Activated CD4-positive, alpha-beta memory T cell treated with anti-CD3 and anti-CD28 coated beads for 36 hours (primary cell): ENCODE measurements around the gene SLC4A8. TPM values are rescaled to one million over a fixed set of nuclear protein-coding genes. Genes with fewer than 3 reads are reported as not detected.
"Not testable (repeated sequence)": the region's sequence is repeated elsewhere in the genome, so short reads cannot be mapped to it uniquely, and the experiment has no call there.

ENCODE experiments used
- CTCF ChIA-PET: fragments of 350-600 bp; sonication (Branson Sonifier 250); formaldehyde crosslinking; loops from one replicate; lab custom pipeline; 2021; ENCODE audit warnings: antibody characterized with exemption, inconsistent platforms; lab: Charles Lee
- POLR2A ChIA-PET: fragments of 350-600 bp; sonication (Branson Sonifier 250); formaldehyde crosslinking; loops from one replicate; lab custom pipeline; 2021; ENCODE audit warnings: antibody characterized with exemption; lab: Charles Lee
- DNase-seq: peaks from one replicate; pipeline ENCODE4 v3.0.0-alpha.2; 2020
- H3K27ac Mint-ChIP-seq: one replicate; pipeline ENCODE4 v1.8.0; 2021; ENCODE audit warnings: mixed read lengths
- H3K27me3 Mint-ChIP-seq: one replicate; pipeline ENCODE4 v1.8.0; 2021; ENCODE audit warnings: mixed read lengths
- H3K36me3 Mint-ChIP-seq: one replicate; pipeline ENCODE4 v1.8.0; 2021; ENCODE audit warnings: mixed read lengths
- H3K4me1 Mint-ChIP-seq: one replicate; pipeline ENCODE4 v1.8.0; 2021; ENCODE audit warnings: low read depth, mixed read lengths
- H3K4me3 Mint-ChIP-seq: one replicate; pipeline ENCODE4 v1.8.0; 2021; ENCODE audit warnings: mild to moderate bottlenecking, mixed read lengths
- H3K9me3 Mint-ChIP-seq: one replicate; pipeline ENCODE4 v1.8.0; 2021; ENCODE audit warnings: mixed read lengths
- intact Hi-C: fragments of 100-400 bp; cut with micrococcal nuclease; formaldehyde crosslinking; loops from one replicate; pipeline ENCODE4 v1.15.1; 2023
- total RNA-seq, 2 experiments: library from RNA; stranded (reverse); gene quantifications; one replicate each; pipeline ENCODE4 v1.2.3, GENCODE V29; 2021

Gene SLC4A8
- total RNA-seq, 2 experiments from 2014 or later = 1.8 to 3.7 TPM

DNA sequence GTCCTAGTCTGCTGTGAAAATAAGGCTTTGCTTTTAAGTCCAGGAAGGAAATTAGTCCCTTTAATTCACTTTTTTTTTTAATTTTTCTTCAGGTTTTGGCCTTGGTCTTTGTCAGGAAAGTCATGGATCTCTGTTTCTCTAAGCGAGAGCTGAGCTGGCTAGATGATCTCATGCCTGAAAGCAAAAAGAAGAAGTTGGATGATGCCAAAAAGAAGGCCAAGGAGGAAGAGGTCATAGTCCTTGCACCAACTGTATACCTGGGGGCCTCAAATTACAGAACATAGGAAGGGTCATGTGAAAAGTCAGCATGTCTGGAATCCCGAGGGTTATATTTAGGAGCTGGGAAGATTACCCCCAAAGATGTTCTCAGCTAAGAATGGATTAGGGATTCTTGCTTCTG is 72.3 kb downstream of the SLC4A8 start:
- H3K4me3 Mint-ChIP-seq = no peak overlapping the region
- H3K27me3 Mint-ChIP-seq = no peaks in the 10 kb centered on the region
- H3K9me3 Mint-ChIP-seq = no peaks in the 10 kb centered on the region
- H3K36me3 Mint-ChIP-seq = no peaks in the 10 kb centered on the region
- DNase-seq = no peak
- ChIA-PET CTCF (interaction anchor here (1.2 to 2.0 kb wide), 2 partner anchors 35 to 76 kb away, joined by 3 to 8 read pairs; no protein-coding TSS in a partner anchor), POLR2A (no interaction called here)
- intact Hi-C loops = no loop called here
- no peaks in the 10 kb centered on the region for H3K4me1 Mint-ChIP-seq
- H3K27ac Mint-ChIP-seq = no peak overlapping the region

DNA sequence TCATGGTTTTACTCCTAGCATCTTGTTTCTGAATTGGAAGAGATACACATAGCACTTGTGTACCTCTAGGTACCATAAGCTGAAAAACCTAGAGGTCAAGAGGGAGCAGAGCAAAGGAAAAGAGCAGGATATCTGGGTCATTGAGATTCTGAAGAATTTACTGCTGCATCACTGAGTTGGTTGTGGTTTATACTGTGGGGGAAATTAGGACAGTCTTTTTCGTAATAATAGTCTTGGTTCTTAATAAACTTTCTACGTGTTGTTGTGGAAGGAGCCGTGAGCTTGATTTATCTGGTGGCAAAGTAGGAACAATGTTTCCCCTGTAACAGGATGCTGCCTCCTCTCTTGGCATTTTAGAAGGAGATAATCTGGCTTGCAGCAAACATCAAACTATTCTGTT is 80.2 kb downstream of the SLC4A8 start:
- Mint-ChIP-seq H3K9me3 (no peaks in the 10 kb centered on the region), H3K4me3 (no peak overlapping the region), H3K27ac (no peak overlapping the region), H3K4me1 (no peaks in the 10 kb centered on the region), H3K27me3 (no peaks in the 10 kb centered on the region), H3K36me3 (no peaks in the 10 kb centered on the region)
- intact Hi-C loops = no loop called here
- DNase-seq = no peak
- ChIA-PET POLR2A (no interaction called here), CTCF (no interaction called here)

- no peak overlapping the region for H3K27ac Mint-ChIP-seq
- no peak for DNase-seq
- no peaks in the 10 kb centered on the region for H3K27me3 Mint-ChIP-seq
- intact Hi-C loops = no loop called here
- H3K9me3 Mint-ChIP-seq = no peaks in the 10 kb centered on the region
- CTCF ChIA-PET = no interaction called here
- no peak overlapping the region for H3K4me3 Mint-ChIP-seq
- no peaks in the 10 kb centered on the region for H3K4me1 Mint-ChIP-seq
- H3K36me3 Mint-ChIP-seq = no peaks in the 10 kb centered on the region
- POLR2A ChIA-PET = no interaction called here
These were observed 80.9 kb downstream of the SLC4A8 start for GRCh38 chr12:51505360-51506105.

DNA sequence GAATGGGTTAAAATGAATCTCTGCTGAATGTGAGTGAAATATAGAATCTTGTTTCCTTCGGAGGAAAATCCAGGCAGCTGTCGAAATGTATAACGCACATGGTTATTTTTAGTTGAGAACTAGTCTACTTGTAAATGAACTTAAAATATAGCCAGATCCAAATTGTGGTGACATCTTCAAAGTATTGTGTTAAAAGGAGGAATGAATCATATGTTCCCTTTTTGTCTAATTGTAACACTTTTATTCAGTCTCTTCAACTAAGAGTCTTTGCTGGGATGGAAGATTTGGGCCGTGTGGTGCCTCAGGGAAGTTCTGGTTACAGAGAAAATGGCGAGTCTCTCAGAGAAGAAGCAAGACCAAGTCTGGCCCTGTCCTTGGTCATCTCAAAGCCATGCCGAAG is 82.5 kb downstream of the SLC4A8 start:
- ChIA-PET POLR2A (no interaction called here), CTCF (interaction anchor here (0.6 kb wide), 1 partner anchor 95 kb away, joined by 3 read pairs; no protein-coding TSS in a partner anchor)
- no peak for DNase-seq
- H3K4me3 Mint-ChIP-seq = no peak overlapping the region
- intact Hi-C loops = no loop called here
- H3K36me3 Mint-ChIP-seq = no peaks in the 10 kb centered on the region
- H3K4me1 Mint-ChIP-seq = no peaks in the 10 kb centered on the region
- H3K27me3 Mint-ChIP-seq = no peaks in the 10 kb centered on the region
- H3K27ac Mint-ChIP-seq = no peak overlapping the region
- no peaks in the 10 kb centered on the region for H3K9me3 Mint-ChIP-seq

DNA sequence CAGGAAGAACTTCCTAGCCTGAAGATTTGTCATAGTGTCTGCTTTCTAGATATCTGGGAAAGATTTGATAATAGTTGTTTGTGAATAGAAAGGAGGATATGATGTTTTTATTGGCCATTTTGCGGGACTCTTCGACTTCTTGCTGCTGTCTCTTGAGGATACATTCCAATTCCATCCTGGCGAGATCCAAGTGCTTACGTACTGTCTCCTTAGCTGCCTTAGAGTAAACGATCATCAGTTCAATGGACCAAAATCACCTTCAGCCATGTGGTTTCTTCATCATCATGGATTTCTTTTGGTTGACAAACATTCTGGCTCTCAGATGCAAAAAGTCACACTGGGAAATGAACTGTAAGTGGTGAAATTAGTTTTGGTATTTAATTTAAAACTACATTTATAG is 83.7 kb downstream of the SLC4A8 start:
- no peaks in the 10 kb centered on the region for H3K4me1 Mint-ChIP-seq
- POLR2A ChIA-PET = no interaction called here
- H3K36me3 Mint-ChIP-seq = no peaks in the 10 kb centered on the region
- no peaks in the 10 kb centered on the region for H3K27me3 Mint-ChIP-seq
- H3K27ac Mint-ChIP-seq = no peak overlapping the region
- CTCF ChIA-PET = no interaction called here
- no peak for DNase-seq
- intact Hi-C loops = no loop called here
- no peak overlapping the region for H3K4me3 Mint-ChIP-seq
- no peaks in the 10 kb centered on the region for H3K9me3 Mint-ChIP-seq

GRCh38 chr12:51511546-51512260 is 87.1 kb downstream of the SLC4A8 start:
- Mint-ChIP-seq H3K27me3 (no peaks in the 10 kb centered on the region), H3K9me3 (no peaks in the 10 kb centered on the region), H3K27ac (no peak overlapping the region), H3K36me3 (no peaks in the 10 kb centered on the region), H3K4me3 (no peak overlapping the region), H3K4me1 (no peaks in the 10 kb centered on the region)
- POLR2A ChIA-PET = no interaction called here
- CTCF ChIA-PET = no interaction called here
- DNase-seq = no peak
- intact Hi-C loops = no loop called here

- H3K4me1 Mint-ChIP-seq = no peaks in the 10 kb centered on the region
- no peak overlapping the region for H3K27ac Mint-ChIP-seq
- no peaks in the 10 kb centered on the region for H3K9me3 Mint-ChIP-seq
- POLR2A ChIA-PET = no interaction called here
- no peak for DNase-seq
- no peaks in the 10 kb centered on the region for H3K36me3 Mint-ChIP-seq
- H3K27me3 Mint-ChIP-seq = no peaks in the 10 kb centered on the region
- no peak overlapping the region for H3K4me3 Mint-ChIP-seq
- intact Hi-C loops = no loop called here
- CTCF ChIA-PET = interaction anchor here (1.2 kb wide), 1 partner anchor 363 kb away, joined by 3 read pairs; no protein-coding TSS in a partner anchor
These were observed 87.8 kb downstream of the SLC4A8 start for GRCh38 chr12:51512438-51512837.

DNA sequence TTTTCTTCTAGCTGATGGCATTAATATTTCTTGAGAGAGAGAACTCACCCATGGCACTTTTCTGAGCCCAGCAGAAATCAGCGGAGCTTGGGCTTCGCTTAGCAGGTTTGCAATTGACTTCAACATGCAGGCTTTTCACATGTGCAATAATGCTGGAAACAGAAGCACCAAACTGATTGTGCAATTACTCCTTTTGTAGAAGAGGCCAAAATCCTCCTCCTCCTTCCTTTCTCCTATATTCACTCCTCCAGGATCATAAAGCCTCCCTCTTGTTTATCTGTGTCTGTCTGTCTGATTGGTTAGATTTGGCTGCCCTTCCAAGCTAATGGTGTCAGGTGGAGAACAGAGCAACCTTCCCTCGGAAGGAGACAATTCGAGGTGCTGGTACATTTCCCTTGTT is 90.4 kb downstream of the SLC4A8 start:
- H3K27me3 Mint-ChIP-seq, DNase-seq, H3K4me3 Mint-ChIP-seq, POLR2A ChIA-PET, H3K4me1 Mint-ChIP-seq, H3K9me3 Mint-ChIP-seq, intact Hi-C loops, H3K36me3 Mint-ChIP-seq, H3K27ac Mint-ChIP-seq: not testable (repeated sequence)
- CTCF ChIA-PET = interaction anchor here (1.1 kb wide), 1 partner anchor 17 kb away, joined by 3 read pairs; no protein-coding TSS in a partner anchor

DNA sequence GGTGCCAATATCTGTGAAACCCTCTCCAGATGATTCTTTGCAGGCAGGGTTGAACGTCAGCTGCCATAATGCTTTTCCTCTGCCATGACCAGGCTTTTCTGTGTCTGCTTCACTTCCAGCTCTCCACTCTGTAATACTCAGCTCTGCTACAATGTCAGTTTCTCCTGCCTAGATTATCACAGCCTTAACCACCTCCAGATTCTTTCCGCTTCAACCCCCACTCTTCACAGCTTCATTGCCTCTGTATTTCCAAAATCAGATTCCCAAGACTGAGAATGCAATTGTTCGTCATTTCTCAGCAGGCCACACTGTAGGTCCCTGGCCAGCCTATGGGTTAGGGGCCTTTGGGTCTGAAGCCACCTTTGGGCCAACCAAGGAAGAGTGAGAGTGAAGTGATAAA is 92.7 kb downstream of the SLC4A8 start:
- H3K27me3 Mint-ChIP-seq = no peaks in the 10 kb centered on the region
- no peak overlapping the region for H3K27ac Mint-ChIP-seq
- no peak overlapping the region for H3K4me3 Mint-ChIP-seq
- intact Hi-C loops = no loop called here
- no peaks in the 10 kb centered on the region for H3K9me3 Mint-ChIP-seq
- DNase-seq = no peak
- ChIA-PET CTCF (interaction anchor here (0.7 kb wide), 1 partner anchor 15 kb away, joined by 3 read pairs; no protein-coding TSS in a partner anchor), POLR2A (no interaction called here)
- no peaks in the 10 kb centered on the region for H3K4me1 Mint-ChIP-seq
- H3K36me3 Mint-ChIP-seq = no peaks in the 10 kb centered on the region

- Mint-ChIP-seq H3K27me3 (no peaks in the 10 kb centered on the region), H3K4me3 (no peak overlapping the region), H3K27ac (no peak overlapping the region), H3K9me3 (no peaks in the 10 kb centered on the region), H3K36me3 (no peaks in the 10 kb centered on the region), H3K4me1 (no peaks in the 10 kb centered on the region)
- no peak for DNase-seq
- POLR2A ChIA-PET = no interaction called here
- CTCF ChIA-PET = no interaction called here
- intact Hi-C loops = no loop called here
These were observed 93.2 kb downstream of the SLC4A8 start for GRCh38 chr12:51517800-51518199.

GRCh38 chr12:51519755-51520154 is 95.1 kb downstream of the SLC4A8 start:
- H3K9me3 Mint-ChIP-seq = no peaks in the 10 kb centered on the region

GRCh38 chr12:51520576-51521325 is 96.1 kb downstream of the SLC4A8 start:
- Mint-ChIP-seq H3K4me1 (no peaks in the 10 kb centered on the region), H3K9me3 (no peaks in the 10 kb centered on the region), H3K27me3 (no peaks in the 10 kb centered on the region), H3K27ac (no peak overlapping the region), H3K36me3 (no peaks in the 10 kb centered on the region), H3K4me3 (no peak overlapping the region)
- intact Hi-C loops = no loop called here
- CTCF ChIA-PET = interaction anchor here (1.6 to 3.3 kb wide), 2 partner anchors 12 to 100 kb away, joined by 5 to 16 read pairs; no protein-coding TSS in a partner anchor
- no peak for DNase-seq
- POLR2A ChIA-PET = no interaction called here

More at GRCh38 chr12:51519755-51520154, 95.1 kb downstream of the SLC4A8 start:
- intact Hi-C loops = no loop called here
- Mint-ChIP-seq H3K36me3 (no peaks in the 10 kb centered on the region), H3K27ac (no peak overlapping the region), H3K4me3 (no peak overlapping the region), H3K27me3 (no peaks in the 10 kb centered on the region), H3K4me1 (no peaks in the 10 kb centered on the region)
- no peak for DNase-seq
- CTCF ChIA-PET = interaction anchor here (1.6 kb wide), 1 partner anchor 99 kb away, joined by 5 read pairs; no protein-coding TSS in a partner anchor
- POLR2A ChIA-PET = no interaction called here
